HG03571 (cell line): ENCODE results near the gene FAM222A.

Experiments
- ATAC-seq: cut with Tn5 transposase; IDR thresholded peaks from one replicate; pipeline ENCODE4 v1.9.1; 2021; ENCODE audit not compliant: unreplicated experiment

The FAM222A gene

DNA sequence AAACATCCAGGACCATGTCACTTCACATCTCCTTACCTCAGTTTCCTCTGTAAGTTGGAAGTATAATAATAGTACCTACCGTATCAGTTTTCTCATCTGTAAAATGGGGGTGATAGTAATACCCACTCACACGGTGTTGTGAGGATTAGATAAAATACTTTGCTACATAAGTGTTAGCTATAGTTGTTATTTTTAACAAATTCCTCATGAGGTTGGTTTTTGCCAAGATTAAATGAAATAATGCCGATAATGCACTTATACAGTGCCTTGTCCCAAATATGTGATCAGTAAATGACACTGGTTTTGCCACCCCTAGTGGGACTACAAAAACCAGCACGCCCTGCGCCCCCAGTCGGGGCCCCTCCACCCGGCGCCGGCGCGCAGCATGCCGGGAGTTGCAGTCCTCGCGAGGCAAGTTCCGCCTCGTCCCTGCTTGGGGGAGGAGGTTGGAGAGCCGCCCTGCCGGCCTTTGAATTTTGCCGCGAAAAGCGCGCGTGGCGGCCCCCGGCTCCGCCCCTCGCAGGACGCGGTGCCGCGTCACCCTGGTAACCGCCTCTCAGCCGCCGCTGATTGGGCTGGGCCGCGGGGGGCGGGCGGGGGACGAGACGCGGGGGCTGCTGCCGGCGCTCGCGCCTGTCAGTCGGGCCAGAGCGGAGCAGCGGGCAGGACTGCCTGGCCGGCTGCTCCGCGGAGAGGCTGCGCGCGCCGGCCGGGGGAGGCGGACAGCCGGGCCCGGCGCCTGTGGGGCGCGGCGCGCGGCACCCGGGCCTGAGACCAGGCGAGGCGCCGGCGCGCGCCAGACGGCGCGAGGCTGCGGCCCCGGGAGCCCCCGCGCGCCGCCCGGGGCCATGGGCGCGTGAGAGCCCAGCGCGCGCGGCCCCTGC is at the start of gene FAM222A:
FAM222A (plus strand) TSS at position 639 of the 884 bp plus-strand sequence. CDS start 30,322 bp downstream, outside the sequence.
- ATAC-seq, result peak; percentile 84

GRCh38 chr12:109664402-109664801 is 49.2 kb upstream of the FAM222A start:
- ATAC-seq, result no peak

DNA sequence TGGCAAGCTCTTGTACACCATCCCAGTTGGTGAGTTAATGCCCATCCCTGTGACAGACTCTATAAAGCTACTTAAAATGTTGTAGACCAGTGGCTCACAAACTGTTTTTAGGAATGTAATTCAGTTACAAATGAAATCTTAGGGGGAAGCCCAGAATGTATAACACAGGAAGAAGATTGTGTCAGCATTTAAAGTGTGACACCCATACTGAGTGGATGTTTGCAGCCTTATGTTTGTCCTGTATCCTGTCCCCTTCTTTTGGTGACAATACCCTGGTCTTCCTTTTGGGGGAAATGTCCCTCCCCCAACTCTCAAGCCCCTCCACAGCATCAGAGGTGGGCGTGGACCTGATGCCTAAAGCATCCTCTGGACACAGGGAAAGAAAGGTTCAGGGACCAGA is 47.6 kb upstream of the FAM222A start:
- no peak for ATAC-seq

DNA sequence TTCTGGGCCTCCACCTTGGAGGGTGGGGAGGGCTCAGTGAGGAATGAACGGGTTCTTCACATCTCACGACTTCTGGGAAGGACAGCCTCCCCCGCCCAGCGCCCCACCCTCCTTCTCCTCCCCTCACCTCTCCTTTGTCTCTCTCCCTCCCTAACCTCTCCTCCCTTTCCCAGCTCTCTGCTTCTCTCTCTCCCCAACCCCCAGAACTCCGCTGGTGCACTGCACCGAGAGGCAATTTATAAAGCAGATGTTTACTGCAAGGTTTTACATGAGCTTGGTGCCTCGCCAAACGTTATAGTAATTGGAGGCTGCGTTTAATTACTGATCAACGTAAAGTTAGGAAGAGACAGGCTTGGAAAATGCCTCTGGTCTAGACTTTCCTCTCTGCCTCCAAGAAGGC is 42.9 kb upstream of the FAM222A start:
- no peak for ATAC-seq

DNA sequence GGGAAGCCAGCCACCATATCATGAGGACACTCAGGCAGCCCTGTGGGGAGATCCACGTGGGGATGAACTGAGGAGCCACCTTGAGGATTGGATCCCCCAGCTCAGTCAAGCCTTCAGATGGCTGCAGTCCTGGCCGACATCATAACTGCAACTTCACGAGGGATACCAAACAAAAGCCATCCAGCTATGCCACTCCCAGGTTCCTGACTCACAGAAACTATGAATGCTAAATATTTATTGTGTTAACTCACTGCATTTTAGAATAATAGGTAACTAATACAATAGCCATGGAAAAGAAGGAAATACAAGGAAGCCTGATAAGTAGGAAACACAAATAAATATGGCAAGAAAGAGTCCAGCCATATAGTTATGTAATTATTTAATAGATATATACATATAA is 42.1 kb upstream of the FAM222A start:
- ATAC-seq, result no peak

DNA sequence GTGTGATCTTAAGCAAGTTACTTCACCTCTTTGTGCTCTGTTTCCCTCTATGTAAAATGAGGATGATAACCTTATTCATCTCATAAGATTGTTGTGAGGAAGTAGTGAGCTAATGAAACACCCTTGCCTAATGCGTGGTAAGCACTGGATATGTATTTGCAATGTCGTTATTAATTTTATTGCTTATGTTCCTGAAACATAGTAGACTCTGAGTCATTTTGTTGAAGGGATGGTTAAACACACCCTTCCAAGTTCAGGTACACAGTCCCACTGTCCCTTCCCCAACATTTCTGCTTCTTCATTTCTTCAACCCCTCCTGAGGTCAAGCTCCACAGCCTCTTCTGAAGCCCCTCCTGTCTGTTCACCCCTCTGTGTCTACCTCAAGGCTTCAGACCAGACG is 40.2 kb upstream of the FAM222A start:
- ATAC-seq, result no peak

GRCh38 chr12:109673884-109674283 is 39.7 kb upstream of the FAM222A start:
- ATAC-seq, result no peak

GRCh38 chr12:109675411-109675810 is 38.2 kb upstream of the FAM222A start:
- no peak for ATAC-seq

- no peak for ATAC-seq
Observed at GRCh38 chr12:109677279-109677691, 36.3 kb upstream of the FAM222A start.

- no peak for ATAC-seq
Observed at GRCh38 chr12:109678719-109679118, 34.9 kb upstream of the FAM222A start.

GRCh38 chr12:109679501-109680263 is 33.9 kb upstream of the FAM222A start:
- no peak for ATAC-seq

DNA sequence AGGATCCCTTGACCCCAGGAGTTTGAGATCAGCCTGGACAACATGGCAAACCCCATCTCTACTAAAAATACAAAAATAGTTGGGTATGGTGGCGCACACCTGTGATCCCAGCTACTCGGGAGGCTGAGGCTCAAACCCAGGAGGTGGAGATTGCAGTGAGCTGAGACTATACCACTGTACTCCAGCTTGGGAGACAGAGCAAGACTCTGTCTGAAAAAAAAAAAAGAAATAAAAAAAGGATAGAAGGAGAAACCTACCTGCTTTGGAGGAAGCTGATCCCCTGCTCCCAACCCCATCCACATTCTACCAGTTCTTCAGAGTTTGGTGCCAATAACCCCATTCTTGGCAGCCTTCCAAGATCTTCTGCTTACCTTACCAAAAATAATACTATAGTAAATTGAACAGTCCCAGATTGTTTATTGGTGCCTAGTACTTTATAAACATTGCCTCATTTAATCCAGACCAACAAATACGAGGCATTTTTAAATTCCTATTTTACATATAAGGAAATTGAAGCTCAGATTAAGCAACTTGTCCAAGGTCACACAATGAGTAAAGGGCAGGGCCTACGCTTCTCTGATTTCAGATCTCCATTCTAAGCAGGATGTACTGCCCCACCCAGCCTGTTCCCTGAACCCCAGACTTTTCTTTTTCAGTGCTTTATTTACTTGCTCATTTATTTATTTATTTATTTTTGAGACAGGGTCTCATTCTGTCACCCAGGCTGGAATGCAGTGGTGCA is 33.2 kb upstream of the FAM222A start:
- no peak for ATAC-seq

DNA sequence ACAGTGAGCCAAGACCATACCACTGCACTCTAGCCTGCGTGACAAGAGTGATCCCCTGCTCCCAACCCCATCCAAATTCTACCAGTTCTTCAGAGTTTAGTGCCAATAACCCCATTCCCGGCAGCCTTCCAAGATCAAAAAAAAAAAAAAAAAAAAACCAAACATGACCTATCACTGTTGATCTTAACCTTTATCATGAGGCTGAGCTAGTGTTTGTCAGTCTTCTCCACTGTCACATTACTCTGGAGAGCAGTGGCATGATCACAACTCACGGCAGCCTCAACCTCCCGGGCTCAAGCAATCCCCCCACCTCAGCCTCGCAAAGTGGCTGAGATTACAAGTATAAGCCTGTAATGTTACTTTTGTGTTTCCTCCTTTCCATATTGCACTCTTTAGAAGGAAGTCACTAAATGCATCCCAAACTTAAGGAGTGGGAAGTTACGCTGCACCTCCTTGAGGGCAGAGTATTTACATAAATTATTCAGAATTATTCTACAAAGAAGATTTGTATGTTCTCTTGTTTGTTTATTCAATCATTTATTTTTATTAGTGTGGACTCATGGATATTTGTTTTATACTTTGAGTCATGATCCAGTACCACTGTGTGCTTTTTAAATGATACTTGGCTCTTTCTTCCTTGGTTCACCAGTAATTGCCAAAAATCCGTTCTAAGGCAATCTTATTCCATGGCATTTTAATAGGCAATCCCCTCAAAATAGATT is 31.5 kb upstream of the FAM222A start:
- no peak for ATAC-seq

DNA sequence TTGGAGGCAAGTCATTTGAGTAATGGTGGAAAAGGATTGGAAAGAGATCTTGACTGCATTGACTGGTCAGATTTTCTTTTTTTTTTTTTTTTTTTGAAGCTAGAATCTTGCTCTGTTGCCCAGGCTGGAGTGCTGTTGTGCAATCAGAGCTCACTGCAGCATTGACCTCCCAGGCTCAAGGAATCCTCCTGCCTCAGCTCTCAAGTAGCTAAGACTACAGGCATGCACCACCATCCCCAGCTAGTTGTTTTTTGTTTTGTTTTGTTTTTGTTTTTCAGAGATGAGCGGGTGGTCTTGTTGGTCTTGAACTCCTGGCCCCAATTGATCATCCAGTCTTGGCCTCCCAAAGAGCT is 30.9 kb upstream of the FAM222A start:
- no peak for ATAC-seq

- no peak for ATAC-seq
Observed at GRCh38 chr12:109683316-109683715, 30.3 kb upstream of the FAM222A start.

GRCh38 chr12:109685574-109686447 is 27.8 kb upstream of the FAM222A start:
- ATAC-seq, result no peak

DNA sequence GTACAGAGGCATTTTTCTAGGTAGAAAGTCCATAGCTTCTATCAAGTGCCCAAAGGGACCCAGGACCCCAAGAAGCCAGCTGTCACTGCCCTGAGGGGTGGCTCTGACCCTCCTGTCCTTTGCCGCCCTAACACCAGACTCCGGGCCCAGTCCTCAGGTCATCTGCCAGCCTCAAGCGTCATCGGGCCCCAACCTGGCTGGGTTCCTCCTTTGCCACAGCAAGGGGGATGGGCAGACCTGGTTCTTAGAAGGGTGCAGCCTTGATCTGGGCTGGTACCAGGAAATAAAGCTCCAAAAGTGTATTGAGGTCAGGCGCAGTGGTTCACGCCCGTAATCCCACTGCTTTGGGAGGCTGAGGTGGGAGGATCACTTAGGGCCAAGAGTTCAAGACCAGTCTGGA is 27.1 kb upstream of the FAM222A start:
- no peak for ATAC-seq

DNA sequence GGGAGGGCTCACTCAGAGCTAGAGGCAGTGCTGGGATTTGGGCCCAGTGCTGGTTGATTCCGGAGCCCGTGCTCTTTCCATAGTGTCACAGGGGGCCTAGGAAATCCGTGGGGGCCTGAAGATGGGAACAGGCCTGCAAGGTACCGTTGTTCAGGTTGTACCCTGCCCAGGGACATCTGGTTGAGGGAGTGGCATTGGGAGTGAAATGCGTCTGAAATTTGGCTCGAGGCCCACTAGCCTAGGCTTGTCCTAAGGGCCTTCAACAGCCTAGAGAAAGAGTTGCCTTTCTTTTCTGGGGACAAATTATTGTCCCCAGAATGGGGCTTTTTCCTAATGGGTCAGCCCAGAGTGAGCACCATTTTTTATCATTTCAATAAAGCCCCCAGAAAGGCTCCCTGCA is 26.4 kb upstream of the FAM222A start:
- ATAC-seq, result no peak

DNA sequence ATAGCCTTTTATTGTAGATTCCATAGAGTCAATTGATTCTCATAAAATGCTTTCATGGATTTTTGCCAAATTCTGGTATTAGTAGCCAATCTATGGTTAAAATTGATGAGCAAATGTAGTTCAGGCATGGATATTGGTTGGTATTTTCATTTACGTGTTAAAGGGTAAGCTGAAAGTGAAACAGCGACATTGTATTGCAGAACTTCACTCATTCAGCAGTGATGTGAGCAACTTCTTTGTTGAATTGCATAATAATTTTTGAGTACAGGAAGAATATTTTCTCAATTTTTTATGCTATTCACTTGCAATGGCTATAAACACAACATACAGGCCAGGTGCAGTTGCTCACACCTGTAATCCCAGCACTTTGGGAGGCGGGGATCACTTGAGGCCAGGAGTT is 24.2 kb upstream of the FAM222A start:
- ATAC-seq, result no peak

DNA sequence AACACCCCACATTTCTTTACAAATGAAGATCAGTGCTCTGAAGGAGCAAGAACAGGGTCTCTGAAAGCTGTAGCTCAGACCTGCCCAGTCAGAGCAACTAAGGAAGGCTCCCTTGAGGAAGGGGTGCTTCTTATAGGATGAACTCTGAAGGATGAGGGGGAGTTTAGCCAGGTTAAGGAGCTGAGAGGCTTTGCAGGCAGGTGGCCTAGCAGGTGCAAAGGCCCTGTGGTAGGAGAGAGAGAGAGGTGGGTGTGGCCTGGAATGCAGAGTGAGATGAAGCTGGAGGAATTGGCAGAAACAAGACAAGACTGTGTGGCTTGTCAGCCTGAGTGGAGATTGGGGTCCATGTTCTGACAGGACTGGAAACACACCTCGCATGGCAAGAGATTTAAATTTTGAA is 20.5 kb upstream of the FAM222A start:
- ATAC-seq, result no peak
